Activated CD8-positive, alpha-beta T cell treated with anti-CD3 and anti-CD28 coated beads for 36 hours (primary cell): ENCODE data around the gene IP6K1. TPM values are rescaled to one million over a fixed set of nuclear protein-coding genes. Genes with fewer than 3 reads are reported as not detected.
"Not testable (repeated sequence)": the region's sequence is repeated elsewhere in the genome, so short reads cannot be mapped to it uniquely, and the experiment has no call there.

Experiments used
- ATAC-seq: fragments of 200-7000 bp; cut with Tn5 transposase; one replicate; pipeline ENCODE4 v1.10.0; 2021; ENCODE audit warnings: mild to moderate bottlenecking, moderate library complexity
- CTCF ChIA-PET: fragments of 350-600 bp; sonication (Branson Sonifier 250); formaldehyde crosslinking; loops from one replicate; lab custom pipeline; 2021; ENCODE audit warnings: antibody characterized with exemption; lab: Charles Lee
- POLR2A ChIA-PET: fragments of 350-600 bp; sonication (Branson Sonifier 250); formaldehyde crosslinking; loops from one replicate; lab custom pipeline; 2021; ENCODE audit warnings: antibody characterized with exemption; lab: Charles Lee
- DNase-seq: peaks from one replicate; pipeline ENCODE4 v3.0.0-alpha.2; 2020
- H3K27ac Mint-ChIP-seq: one replicate; pipeline ENCODE4 v1.8.0; 2021; ENCODE audit warnings: mild to moderate bottlenecking, mixed read lengths
- H3K27me3 Mint-ChIP-seq: one replicate; pipeline ENCODE4 v1.8.0; 2021; ENCODE audit warnings: mixed read lengths
- H3K36me3 Mint-ChIP-seq: one replicate; pipeline ENCODE4 v1.8.0; 2021; ENCODE audit warnings: low read depth, mixed read lengths
- H3K4me1 Mint-ChIP-seq: one replicate; pipeline ENCODE4 v1.8.0; 2021; ENCODE audit warnings: low read depth, mixed read lengths
- H3K4me3 Mint-ChIP-seq: one replicate; pipeline ENCODE4 v1.8.0; 2021; ENCODE audit warnings: mild to moderate bottlenecking, moderate library complexity, mixed read lengths
- H3K9me3 Mint-ChIP-seq: one replicate; pipeline ENCODE4 v1.8.0; 2021; ENCODE audit warnings: mixed read lengths
- CTCF ChIP-seq: fragments of 200-600 bp; IDR thresholded peaks from one replicate; pipeline ENCODE4 v1.8.0; 2022; ENCODE audit warnings: antibody characterized with exemption, mild to moderate bottlenecking
- intact Hi-C: fragments of 100-400 bp; cut with micrococcal nuclease; formaldehyde crosslinking; loops from one replicate; pipeline ENCODE4 v1.10.0; 2022
- total RNA-seq, 2 experiments: library from RNA; stranded (reverse); gene quantifications; one replicate each; pipeline ENCODE4 v1.2.3, GENCODE V29; 2021

Gene IP6K1
- total RNA-seq, 2 experiments from 2014 or later = 23.5 to 24.2 TPM

DNA sequence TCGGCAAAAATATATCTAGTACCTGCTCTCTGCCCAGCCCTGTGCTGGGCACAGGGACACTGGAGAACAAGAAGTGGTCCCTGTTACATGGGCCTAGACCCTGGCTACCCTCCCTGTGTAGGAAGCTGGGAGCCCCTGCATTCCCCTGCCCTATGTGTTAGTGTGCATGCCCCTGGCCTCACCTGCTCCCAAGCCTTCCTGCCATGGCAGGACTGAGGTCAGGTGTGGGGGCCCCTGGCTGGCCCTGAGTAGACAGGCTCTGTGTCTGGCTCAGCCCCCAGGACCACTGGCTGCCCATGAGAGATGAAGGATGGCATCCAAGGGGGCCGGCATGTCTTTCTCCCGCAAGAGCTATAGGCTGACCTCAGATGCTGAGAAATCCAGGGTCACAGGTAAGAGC is 95.5 kb downstream of the IP6K1 start:
- H3K36me3 Mint-ChIP-seq, CTCF ChIA-PET, ATAC-seq, DNase-seq, H3K9me3 Mint-ChIP-seq, H3K27me3 Mint-ChIP-seq, intact Hi-C loops, H3K27ac Mint-ChIP-seq: not testable (repeated sequence)
- Mint-ChIP-seq H3K4me1 (peaks cover 19% of the 10 kb centered on the region), H3K4me3 (peak overlapping the region; percentile 97)
- POLR2A ChIA-PET = interaction anchor here (0.6 kb wide), 1 partner anchor 27 kb away, joined by 3 read pairs; no protein-coding TSS in a partner anchor

DNA sequence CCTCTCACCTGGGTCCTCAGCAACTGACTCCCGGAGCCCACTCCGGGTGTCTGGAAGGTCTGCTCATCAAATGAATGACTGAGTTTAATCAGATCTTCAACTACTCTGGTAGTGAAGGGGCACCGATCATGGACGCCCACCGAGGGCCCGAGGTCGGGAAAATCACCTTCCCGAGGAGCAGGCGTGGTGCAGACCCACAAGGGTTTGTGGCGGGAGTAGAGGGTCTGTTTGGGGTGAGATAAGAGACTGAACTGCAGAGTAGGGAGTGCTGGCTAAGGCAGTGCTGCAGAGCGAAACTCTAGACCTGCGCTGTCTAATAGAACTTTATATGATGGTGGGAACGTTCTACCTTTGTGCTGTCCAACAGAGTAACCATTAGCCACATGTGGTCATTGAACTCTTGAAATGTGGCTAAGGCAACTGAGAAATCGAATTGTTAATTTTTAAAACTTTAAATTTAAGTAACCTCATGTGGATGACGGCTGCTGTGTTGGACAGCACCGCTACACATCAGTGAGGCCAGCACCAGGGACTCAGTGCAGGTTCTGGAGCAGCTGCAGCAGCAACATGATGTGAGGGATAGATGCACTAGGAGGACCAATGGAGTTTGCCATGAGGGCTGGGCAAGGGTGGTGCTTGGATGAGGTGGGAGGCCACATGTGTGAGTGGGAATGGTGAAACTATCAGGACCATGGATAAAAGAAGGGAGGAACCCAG is 96.3 kb downstream of the IP6K1 start:
- peak overlapping the region; percentile 94 for H3K27ac Mint-ChIP-seq
- H3K4me3 Mint-ChIP-seq = peak overlapping the region; percentile 97
- intact Hi-C loops, H3K27me3 Mint-ChIP-seq, H3K36me3 Mint-ChIP-seq, H3K9me3 Mint-ChIP-seq, DNase-seq, ATAC-seq: not testable (repeated sequence)
- POLR2A ChIA-PET = interaction anchor here (0.6 to 1.0 kb wide), 2 partner anchors 28 to 150 kb away, joined by 3 to 4 read pairs; no protein-coding TSS in a partner anchor
- CTCF ChIA-PET = interaction anchor here (1.2 kb wide), 1 partner anchor 150 kb away, joined by 5 read pairs; no protein-coding TSS in a partner anchor
- peaks cover 22% of the 10 kb centered on the region for H3K4me1 Mint-ChIP-seq

DNA sequence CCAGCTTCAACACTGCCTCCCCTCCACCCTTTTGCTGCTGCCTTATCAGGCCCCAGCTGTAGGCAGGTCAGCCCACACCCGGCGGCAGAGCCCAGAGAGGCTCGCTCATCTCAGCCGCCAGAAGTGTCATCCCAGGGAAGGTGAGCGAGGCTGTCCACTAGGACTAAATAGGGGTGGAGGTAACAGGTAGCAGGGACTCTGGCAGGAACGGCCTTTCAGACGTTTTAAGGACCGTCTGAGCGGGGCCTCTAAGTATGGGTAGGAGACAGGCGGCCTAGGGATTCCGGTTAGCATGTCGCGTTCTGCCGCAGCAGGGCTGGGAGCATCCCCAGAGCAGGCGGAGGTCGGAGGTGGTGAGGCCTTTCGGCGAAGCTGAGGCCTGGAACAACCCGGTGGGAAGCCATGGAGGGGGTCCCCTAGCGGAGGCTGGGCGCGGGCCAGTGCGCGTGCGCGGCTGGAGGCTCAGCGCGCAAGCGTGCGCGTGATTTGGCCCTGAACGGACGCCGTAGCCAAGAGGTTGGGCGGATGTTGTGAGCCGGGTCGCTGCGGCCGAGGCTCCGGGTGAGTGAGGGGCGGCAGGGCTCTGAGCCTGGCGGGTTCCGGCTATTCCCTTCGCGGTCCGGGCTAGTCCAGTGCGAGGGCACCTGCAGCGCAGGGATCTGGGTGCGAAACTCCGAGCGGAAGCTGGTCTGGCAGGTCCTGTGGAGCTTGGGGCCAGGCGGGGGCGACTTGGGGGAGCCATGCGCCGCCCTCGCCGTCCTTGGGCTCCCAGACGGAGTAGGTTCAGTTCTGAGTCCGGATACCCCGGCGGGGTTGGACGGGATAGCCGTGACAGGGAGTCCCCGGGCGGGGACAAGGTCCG is 97.1 kb downstream of the IP6K1 start, which contains the start of the genes MST1 and RNF123:
Gene MST1 (minus strand): TSS at position 429 of the 862 bp plus-strand sequence. CDS start 783 bp downstream, outside the sequence.
Gene RNF123 (plus strand): TSS at position 512 of the 862 bp plus-strand sequence. CDS start 1,609 bp downstream, outside the sequence.
- Mint-ChIP-seq H3K27ac (peak within 1 kb of the TSS; percentile 94), H3K9me3 (no peaks in the 10 kb centered on the region), H3K36me3 (peaks cover 6% of the 10 kb centered on the region), H3K4me3 (peak within 1 kb of the TSS; percentile 97), H3K4me1 (peaks cover 22% of the 10 kb centered on the region), H3K27me3 (no peaks in the 10 kb centered on the region)
- TF ChIP-seq CTCF = peak; percentile 36
- ChIA-PET CTCF (interaction anchor here (1.2 kb wide), 1 partner anchor 149 kb away, joined by 5 read pairs; no protein-coding TSS in a partner anchor), POLR2A (interaction anchor here (1.0 kb wide), 1 partner anchor 149 kb away, joined by 4 read pairs; no protein-coding TSS in a partner anchor)
- intact Hi-C loops = no loop called here
- DNase-seq (peak; percentile 93), ATAC-seq (peak; percentile 80)

GRCh38 chr3:49688338-49689045 is 97.8 kb downstream of the IP6K1 start:
- Mint-ChIP-seq H3K4me3 (peak overlapping the region; percentile 97), H3K27ac (peak overlapping the region; percentile 94), H3K4me1 (peaks cover 22% of the 10 kb centered on the region)
- ATAC-seq, DNase-seq, intact Hi-C loops, H3K9me3 Mint-ChIP-seq, H3K27me3 Mint-ChIP-seq, H3K36me3 Mint-ChIP-seq: not testable (repeated sequence)
- POLR2A ChIA-PET = interaction anchor here (0.7 kb wide), 1 partner anchor 15 kb away, joined by 4 read pairs; no protein-coding TSS in a partner anchor
- CTCF ChIA-PET = interaction anchor here (1.2 kb wide), 1 partner anchor 148 kb away, joined by 5 read pairs; no protein-coding TSS in a partner anchor

DNA sequence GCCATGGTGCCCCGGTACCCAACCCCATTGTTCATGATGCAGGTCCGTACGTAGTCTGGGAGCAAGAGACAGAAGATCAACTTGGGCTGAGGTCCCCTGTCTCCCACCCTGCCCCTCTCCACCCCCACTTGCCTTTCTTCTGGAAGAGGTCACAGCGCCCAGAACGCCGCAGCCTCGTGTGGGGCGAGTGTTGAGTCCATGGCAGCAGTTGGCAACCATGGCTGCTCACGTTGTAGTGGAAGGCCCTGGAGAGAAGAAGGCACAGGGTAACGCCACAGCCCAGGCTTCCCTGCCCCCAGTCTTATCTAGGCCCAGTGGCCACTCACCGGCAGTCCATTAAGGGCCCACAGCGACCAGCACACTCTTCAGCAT is 98.9 kb downstream of the IP6K1 start:
- ATAC-seq, H3K9me3 Mint-ChIP-seq, H3K27ac Mint-ChIP-seq, H3K27me3 Mint-ChIP-seq, H3K36me3 Mint-ChIP-seq, H3K4me3 Mint-ChIP-seq, CTCF ChIA-PET, intact Hi-C loops, POLR2A ChIA-PET, DNase-seq: not testable (repeated sequence)
- H3K4me1 Mint-ChIP-seq = peaks cover 21% of the 10 kb centered on the region

DNA sequence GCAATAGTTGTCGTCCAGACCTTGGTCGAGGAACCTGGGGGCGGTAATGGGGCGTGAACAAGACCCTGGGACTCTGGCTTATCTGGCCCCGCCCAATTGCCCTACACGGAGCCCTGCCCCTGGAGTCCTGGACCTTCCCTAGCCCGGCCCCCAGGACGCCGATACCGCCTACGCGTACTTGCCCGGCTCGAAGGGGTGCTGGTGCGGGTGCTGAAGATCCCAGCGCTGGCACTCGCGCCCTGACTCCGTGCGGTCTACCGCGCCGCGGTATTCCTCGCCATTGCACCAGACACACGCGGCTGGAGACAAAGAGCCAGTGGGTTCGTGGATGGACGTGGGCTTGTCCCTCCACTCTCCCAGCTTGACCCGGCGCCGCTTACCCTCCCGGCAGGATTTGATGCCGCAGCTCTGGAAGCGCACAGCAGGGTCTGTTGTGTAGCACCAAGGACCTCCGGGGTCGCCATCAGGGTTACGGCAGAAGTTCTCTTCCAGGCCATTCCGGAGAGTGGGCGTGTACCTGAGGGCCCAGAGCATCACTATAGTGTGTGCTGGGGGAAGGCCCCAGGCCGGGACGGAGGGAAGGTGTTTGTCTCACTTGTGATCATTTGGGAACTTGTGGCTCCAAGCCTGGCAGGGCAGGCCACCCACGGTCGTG is 99.4 kb downstream of the IP6K1 start:
- intact Hi-C loops, H3K36me3 Mint-ChIP-seq, POLR2A ChIA-PET, H3K27ac Mint-ChIP-seq, H3K27me3 Mint-ChIP-seq, H3K9me3 Mint-ChIP-seq, CTCF ChIA-PET: not testable (repeated sequence)
- ATAC-seq (peak; percentile 41), DNase-seq (peak; percentile 71)
- Mint-ChIP-seq H3K4me3 (peak overlapping the region; percentile 62), H3K4me1 (peaks cover 19% of the 10 kb centered on the region)

- ATAC-seq, H3K27ac Mint-ChIP-seq, H3K36me3 Mint-ChIP-seq, H3K27me3 Mint-ChIP-seq, POLR2A ChIA-PET, H3K9me3 Mint-ChIP-seq, intact Hi-C loops, DNase-seq, CTCF ChIA-PET: not testable (repeated sequence)
- H3K4me3 Mint-ChIP-seq = peak overlapping the region; percentile 62
- peaks cover 19% of the 10 kb centered on the region for H3K4me1 Mint-ChIP-seq
Observed at GRCh38 chr3:49686346-49686745, 100.0 kb downstream of the IP6K1 start.

DNA sequence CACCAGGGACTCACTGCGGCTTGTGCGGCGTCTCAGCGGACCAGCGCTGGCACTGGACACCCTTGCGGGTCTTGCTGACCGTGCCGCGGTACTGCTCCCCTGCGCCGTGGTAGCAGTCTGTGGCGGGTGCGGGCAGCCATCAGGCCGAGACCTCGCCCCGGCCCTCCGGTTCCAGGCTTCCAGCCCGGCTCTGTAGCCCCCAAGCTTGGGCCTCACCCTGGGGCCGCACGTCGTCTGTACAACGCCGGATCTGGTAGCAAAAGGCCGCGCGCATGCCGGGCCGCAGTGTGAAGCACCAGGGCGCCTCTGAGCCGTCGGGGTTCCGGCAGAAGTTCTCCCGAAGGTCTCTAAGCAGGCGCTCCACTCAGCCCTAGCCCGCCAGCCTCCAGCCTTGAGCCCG is 100.5 kb downstream of the IP6K1 start:
- peaks cover 16% of the 10 kb centered on the region for H3K4me1 Mint-ChIP-seq
- H3K36me3 Mint-ChIP-seq, intact Hi-C loops, H3K27ac Mint-ChIP-seq, CTCF ChIA-PET, H3K27me3 Mint-ChIP-seq, ATAC-seq, H3K4me3 Mint-ChIP-seq, H3K9me3 Mint-ChIP-seq, POLR2A ChIA-PET: not testable (repeated sequence)
- DNase-seq = peak; percentile 34

DNA sequence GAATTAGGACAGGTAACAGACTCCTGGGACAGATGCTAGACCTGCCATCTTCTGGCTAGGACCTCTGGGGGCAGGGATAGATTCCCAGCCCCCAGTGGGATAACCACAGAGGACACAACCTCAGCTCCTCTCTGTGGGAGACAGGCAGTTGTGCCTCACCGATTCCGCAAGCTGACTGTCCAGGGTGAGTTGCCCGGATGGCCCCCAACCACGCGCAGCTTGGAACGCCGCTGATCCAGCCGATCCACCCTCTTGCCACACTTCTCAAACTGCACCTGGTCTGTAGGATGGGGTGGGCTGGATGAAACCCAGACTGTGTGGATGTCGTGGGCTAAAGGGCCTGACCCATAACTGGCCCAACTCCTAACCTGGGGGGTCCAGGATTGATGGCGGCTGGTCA is 101.2 kb downstream of the IP6K1 start:
- ATAC-seq, H3K4me1 Mint-ChIP-seq, H3K27ac Mint-ChIP-seq, H3K27me3 Mint-ChIP-seq, DNase-seq, H3K9me3 Mint-ChIP-seq, H3K4me3 Mint-ChIP-seq, CTCF ChIA-PET, intact Hi-C loops, POLR2A ChIA-PET: not testable (repeated sequence)
- H3K36me3 Mint-ChIP-seq = peaks cover 15% of the 10 kb centered on the region
